ENCODE measurements around the gene EFNA2.

The EFNA2 gene

GRCh38 chr19:1249298-1249989 lies 36.2 kb upstream of the EFNA2 start:
- DNase-seq (ENCODE audit: low read depth) = peak; percentile 95

GRCh38 chr19:1249990-1250436 lies 35.7 kb upstream of the EFNA2 start:
- no peak for DNase-seq (ENCODE audit: low read depth)

- no peak for DNase-seq (ENCODE audit: low read depth)
These were observed 35.0 kb upstream of the EFNA2 start for GRCh38 chr19:1250437-1251260.

GRCh38 chr19:1251330-1252220 lies 34.1 kb upstream of the EFNA2 start:
- DNase-seq (ENCODE audit: low read depth) = peak; percentile 52

- no peak for DNase-seq (ENCODE audit: low read depth)
These were observed 33.4 kb upstream of the EFNA2 start for GRCh38 chr19:1252221-1252820.

GRCh38 chr19:1252821-1253513 lies 32.7 kb upstream of the EFNA2 start:
- DNase-seq (ENCODE audit: low read depth) = peak; percentile 66

- no peak for DNase-seq (ENCODE audit: low read depth)
These were observed 32.1 kb upstream of the EFNA2 start for GRCh38 chr19:1253514-1254080.

- DNase-seq (ENCODE audit: low read depth) = no peak
These were observed 31.6 kb upstream of the EFNA2 start for GRCh38 chr19:1254081-1254527.

GRCh38 chr19:1254530-1255185 lies 31.0 kb upstream of the EFNA2 start:
- no peak for DNase-seq (ENCODE audit: low read depth)

- DNase-seq (ENCODE audit: low read depth) = no peak
These were observed 30.2 kb upstream of the EFNA2 start for GRCh38 chr19:1255186-1256161.

GRCh38 chr19:1256646-1257474 lies 28.8 kb upstream of the EFNA2 start:
- DNase-seq (ENCODE audit: low read depth) = no peak

GRCh38 chr19:1257475-1258162 lies 28.1 kb upstream of the EFNA2 start:
- no peak for DNase-seq (ENCODE audit: low read depth)

- no peak for DNase-seq (ENCODE audit: low read depth)
These were observed 27.5 kb upstream of the EFNA2 start for GRCh38 chr19:1258163-1258492.

GRCh38 chr19:1258707-1259205 lies 26.9 kb upstream of the EFNA2 start:
- no peak for DNase-seq (ENCODE audit: low read depth)

- DNase-seq (ENCODE audit: low read depth) = peak; percentile 62
These were observed 26.3 kb upstream of the EFNA2 start for GRCh38 chr19:1259206-1259875.

GRCh38 chr19:1259876-1260748 lies 25.6 kb upstream of the EFNA2 start:
- no peak for DNase-seq (ENCODE audit: low read depth)

Measured in activated T-helper 1 cell treated with Interleukin-2 at 50 U/mL for 16 hours (primary cell).